Measurements from ENCODE around the gene RER1.

GRCh38 chr1:2380816-2381591 lies 10.6 kb upstream of the RER1 start:
- no peak for TF ChIP-seq EZH2phosphoT487 (IDR thresholded peaks at IDR 0.05; ENCODE audit: borderline replicate concordance, low read depth, low read length)
- TF ChIP-seq, protein P1, sequence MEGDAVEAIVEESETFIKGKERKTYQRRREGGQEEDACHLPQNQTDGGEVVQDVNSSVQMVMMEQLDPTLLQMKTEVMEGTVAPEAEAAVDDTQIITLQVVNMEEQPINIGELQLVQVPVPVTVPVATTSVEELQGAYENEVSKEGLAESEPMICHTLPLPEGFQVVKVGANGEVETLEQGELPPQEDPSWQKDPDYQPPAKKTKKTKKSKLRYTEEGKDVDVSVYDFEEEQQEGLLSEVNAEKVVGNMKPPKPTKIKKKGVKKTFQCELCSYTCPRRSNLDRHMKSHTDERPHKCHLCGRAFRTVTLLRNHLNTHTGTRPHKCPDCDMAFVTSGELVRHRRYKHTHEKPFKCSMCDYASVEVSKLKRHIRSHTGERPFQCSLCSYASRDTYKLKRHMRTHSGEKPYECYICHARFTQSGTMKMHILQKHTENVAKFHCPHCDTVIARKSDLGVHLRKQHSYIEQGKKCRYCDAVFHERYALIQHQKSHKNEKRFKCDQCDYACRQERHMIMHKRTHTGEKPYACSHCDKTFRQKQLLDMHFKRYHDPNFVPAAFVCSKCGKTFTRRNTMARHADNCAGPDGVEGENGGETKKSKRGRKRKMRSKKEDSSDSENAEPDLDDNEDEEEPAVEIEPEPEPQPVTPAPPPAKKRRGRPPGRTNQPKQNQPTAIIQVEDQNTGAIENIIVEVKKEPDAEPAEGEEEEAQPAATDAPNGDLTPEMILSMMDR (conservative IDR thresholded peaks at IDR 0.05; ENCODE audit: low read length): no peak
